ENCODE measurements around the gene AARS1.
"Not testable (repeated sequence)": the region's sequence is repeated elsewhere in the genome, so short reads cannot be mapped to it uniquely, and the experiment has no call there.

Gene AARS1

DNA sequence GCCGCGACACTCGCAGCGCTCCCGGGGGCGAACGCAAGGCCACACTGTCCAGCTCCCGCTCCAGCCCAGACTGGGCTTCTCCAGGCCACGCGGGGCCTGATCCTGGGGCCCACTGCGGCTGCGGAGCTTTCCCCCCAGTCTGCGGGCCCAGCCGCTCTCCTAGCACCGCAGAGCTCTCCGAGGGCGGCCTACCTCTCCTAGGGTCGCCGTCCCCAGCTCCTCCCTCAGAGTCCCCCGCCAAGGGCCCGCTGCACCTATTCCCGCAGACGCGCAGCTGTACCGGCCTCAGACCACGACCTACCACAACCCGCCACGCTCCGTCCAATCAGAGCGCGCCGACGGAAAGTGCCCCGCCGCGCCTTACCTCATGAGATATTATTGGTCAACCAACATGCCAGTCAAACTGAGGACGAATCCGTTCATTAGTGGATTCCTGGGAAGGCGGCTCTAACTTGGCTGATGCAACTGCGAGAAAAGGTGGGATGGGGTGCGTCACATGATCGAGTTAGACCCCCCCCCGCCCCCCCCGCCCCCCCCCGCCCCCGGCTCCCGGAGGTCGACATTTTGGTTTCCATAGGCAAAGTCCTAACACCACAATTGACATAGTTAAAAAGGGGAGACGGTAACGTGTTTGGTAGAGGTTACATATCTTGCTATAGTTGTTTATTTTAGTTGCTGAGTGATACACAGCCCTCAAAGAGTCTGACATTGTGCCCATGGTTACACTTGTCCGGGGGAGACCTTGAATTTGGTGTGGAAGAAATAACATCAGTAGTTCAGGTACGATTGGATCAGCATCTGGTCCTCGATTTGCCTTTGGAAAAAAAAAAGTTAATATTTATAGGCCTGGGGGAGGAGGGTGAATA is at the start of gene AARS1:
TSS of gene AARS1 (minus strand) at position 278 of the 866 bp plus-strand sequence. CDS start 6,743 bp downstream, outside the sequence.
- DNase-seq (ENCODE audit: low spot score): peak; percentile 99

DNA sequence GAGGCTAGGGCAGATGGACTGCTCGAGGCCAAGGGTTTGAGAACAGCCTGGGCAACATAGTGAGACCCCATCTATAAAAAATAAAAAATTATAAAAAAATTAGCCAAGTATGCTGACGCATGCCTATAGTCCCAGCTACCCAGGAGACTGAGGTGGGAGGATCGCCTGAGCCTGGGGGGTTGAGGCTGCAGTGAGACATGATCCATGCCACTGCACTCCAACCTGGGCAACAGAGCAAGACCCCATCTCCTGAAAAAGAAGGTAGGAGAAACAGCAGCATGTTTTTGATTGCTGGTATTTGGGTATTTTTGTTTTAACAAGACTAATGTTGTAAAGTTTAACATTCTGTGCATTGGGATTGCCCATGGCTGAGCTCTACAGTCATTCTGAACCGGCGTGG is 48.5 kb upstream of the AARS1 start:
- DNase-seq (ENCODE audit: low spot score): no peak

DNA sequence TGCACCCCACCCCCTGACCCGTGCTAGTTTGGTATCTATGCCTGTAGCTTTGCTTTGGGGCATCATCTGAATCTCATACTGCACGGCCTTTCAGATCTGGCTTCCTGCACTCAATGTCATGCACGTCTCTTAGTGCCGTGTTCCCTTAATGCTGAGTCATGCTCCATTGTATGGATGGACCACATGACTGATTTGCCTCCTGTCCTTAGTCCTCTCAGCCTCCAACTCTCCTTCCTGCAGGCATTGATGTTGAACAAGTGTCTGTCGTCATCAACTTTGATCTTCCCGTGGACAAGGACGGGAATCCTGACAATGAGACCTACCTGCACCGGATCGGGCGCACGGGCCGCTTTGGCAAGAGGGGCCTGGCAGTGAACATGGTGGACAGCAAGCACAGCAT is 43.4 kb upstream of the AARS1 start:
- DNase-seq (ENCODE audit: low spot score): not testable (repeated sequence)

DNA sequence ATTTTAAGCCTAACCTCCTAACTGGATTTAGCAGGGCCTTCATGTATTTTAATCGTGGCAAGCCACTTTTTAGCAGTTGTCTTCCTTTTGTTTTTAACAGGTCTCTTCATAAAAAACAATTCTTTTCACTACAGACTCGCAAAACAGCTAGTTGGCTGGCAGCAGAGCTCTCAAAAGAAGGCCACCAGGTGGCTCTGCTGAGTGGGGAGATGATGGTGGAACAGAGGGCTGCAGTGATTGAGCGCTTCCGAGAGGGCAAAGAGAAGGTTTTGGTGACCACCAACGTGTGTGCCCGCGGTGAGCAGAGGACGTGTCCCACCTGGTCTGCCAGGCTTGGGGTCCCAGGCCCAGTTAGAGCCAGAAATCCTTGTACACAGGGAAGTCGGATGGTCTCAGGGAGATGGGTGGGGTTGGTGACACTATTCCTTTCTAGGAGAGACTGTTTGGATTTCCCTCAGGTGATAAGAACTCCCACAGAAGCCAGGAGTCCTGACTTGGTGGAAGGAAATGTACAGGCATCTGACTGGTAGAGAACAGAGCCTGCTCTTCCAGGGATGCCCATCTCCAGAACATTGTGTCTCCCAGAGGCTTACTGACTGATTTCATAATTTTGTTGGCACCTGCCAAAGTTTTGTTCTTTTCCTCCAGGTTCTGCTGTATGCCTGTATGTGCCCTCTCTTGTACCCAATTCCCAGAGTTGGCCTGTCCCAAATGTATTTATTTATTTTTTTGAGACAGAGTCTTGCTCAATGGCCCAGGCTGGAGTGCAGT is 42.5 kb upstream of the AARS1 start:
- DNase-seq (ENCODE audit: low spot score): peak; percentile 48

DNA sequence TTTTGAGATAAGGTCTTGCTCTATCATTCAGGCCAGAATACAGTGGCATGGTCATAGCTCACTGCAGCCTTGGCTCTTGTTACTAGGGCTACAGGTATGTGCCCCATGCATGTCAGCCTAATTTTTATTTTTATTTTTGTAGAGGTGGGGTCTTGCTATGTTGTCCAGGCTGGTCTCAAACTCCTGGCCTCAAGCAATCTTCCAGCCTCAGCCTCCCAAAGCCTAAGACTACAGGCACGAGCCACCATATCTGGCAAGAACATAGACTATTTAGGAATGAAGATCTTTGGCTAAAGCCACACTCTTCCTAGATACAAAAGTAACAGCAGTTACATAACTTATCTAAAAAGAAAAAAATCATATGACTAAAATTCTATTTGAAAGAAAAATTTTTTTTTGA is 41.8 kb upstream of the AARS1 start:
- no peak for DNase-seq (ENCODE audit: low spot score)

DNA sequence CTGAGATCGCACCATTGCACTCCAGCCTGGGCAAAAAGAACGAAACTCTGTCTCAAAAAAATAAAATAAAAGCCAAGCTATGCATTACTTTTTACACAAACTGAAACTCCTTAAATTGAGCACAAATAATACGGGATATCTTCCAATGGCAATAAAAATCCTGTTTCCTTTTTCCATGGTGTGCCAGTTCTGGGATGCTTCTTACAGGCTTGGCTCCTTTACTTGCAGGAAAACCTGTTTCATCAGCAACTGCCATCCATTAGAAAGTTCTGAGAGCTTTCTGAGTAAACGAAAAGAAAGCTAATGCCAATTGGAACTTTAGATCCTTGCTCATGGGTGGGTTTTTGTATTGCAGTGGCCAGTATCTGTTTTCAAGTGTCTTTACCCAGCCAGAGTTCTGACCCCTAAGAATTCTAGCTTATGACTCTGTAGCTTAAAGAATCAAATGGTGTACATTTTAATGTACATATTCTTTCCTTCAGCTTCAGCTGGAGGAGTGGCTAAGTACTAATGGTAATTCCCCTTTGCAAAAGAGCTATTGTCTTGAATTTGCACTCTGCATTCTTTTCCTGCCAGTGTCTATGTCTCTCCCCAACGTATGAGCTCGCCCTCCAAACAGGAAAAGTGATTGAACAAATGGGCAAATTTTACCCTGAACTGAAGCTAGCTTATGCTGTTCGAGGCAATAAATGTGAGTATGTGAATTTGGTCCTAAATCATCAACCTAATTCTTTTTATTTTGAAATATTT is 35.9 kb upstream of the AARS1 start:
- DNase-seq (ENCODE audit: low spot score): no peak

DNA sequence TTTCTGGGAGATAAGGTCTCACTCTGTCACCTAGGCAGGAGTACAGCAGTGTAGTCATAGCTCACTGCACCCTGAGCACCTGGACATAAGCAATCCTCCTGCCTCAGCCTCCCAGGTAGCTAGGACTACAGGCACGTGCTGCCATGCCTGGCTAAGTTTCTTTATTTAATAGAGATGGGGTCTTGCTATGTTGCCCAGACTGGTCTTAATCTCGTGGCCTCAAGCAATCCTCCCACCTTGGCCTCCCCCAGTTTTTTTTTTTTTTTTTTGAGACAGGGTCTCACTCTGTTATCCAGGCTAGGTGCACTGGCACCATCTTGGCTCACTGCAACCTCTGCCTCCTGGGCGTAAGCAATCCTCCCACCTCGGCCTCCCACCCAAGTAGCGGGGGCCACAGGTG is 30.8 kb upstream of the AARS1 start:
- DNase-seq (ENCODE audit: low spot score): no peak

DNA sequence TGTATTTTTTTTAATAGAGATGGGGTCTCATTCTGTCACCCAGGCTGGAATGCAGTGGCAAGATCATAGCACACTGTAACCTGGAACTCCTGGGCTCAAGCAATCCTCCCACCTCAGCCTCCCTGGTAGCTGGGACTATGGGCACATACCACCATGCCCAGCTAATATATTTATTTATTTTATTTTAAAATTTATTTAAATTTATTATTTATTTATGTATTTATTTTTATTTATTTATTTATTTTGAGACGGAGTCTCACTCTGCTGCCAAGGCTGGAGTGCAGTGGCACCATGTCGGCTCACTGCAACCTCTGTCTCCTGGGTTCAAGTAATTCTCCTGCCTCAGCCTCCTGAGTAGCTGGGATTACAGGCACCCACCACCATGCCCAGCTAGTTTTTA is 18.4 kb upstream of the AARS1 start:
- DNase-seq (ENCODE audit: low spot score): not testable (repeated sequence)

DNA sequence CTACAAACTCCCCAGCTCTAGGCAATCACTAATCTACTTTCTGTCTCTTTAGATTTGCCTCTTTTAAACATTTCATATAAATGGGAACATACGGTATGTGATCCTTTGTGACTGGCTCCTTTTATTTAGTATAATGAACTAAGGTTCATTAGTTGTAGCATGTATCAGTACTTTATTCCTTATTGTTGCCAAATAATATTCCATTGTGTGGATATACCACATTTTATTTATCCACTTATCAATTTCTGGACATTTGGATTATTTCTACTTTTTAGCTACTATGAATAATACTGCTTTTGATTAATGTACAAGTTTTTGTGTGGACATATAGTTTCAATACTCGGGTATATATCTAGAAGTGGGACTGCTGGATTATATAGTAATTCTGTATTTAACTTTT is 17.6 kb upstream of the AARS1 start:
- no peak for DNase-seq (ENCODE audit: low spot score)

DNA sequence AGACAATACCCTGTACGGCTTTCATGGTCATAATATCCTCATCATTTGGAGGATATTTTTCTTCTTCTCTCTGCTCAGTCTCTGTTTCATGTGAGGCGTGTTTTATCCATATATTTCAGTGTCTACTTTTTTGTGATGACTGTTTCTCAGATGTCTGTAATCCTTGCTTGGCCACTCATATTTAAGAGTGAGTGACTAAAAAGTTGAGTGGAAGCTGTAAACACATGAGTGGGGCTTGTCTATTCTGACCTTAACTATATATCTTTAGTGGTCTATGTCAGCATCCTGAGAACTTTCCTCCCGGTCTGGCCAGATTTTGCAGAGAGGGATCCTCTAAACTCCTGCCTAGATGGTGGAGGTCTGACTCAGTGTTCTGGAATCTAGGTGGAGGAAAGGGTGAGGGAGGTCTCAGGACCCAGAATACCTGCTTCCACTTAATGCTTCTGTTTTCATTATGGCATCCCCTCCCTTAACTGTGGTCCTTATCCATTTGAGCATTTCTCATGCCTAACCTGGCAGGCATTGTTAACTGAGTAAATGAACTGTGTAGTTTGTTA is 15.7 kb upstream of the AARS1 start:
- no peak for DNase-seq (ENCODE audit: low spot score)

DNA sequence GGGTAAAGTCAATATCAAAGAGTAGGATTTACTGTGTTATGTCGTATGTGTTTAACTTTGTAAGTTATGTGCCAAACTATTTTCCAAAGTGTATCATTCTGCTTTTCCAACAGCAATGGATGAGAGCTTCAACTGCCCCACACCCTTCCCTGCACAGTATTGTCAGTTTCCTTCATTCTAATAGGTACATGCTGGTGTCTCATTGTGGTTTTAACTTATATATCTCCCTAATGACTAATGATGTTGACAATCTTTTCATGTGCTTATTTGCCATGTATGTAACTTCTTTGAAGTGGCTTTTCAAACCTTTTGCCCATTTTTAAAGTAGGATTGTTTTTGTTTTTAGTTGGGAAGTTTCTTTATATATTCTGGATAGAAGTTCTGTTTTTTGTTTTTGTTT is 13.4 kb upstream of the AARS1 start:
- DNase-seq (ENCODE audit: low spot score): no peak

DNA sequence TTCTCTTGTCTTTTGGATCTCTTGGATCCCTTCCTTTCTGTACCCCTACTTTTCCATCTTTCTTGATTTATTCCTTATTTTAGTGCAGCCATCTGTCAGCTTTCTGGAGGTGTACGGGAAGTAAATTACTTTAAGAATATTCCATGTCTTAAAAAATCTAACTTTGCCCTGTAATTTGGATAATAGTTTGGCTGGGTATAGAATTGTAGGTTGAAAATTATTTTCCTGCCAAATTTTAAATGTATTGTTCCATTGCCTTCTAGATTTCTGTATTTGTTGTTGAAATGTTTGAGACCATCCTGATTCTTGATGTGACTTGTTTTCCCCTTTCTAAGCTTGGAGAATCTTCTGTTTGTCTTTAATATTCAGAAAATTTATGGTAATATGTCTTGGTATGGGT is 11.8 kb upstream of the AARS1 start:
- no peak for DNase-seq (ENCODE audit: low spot score)

DNA sequence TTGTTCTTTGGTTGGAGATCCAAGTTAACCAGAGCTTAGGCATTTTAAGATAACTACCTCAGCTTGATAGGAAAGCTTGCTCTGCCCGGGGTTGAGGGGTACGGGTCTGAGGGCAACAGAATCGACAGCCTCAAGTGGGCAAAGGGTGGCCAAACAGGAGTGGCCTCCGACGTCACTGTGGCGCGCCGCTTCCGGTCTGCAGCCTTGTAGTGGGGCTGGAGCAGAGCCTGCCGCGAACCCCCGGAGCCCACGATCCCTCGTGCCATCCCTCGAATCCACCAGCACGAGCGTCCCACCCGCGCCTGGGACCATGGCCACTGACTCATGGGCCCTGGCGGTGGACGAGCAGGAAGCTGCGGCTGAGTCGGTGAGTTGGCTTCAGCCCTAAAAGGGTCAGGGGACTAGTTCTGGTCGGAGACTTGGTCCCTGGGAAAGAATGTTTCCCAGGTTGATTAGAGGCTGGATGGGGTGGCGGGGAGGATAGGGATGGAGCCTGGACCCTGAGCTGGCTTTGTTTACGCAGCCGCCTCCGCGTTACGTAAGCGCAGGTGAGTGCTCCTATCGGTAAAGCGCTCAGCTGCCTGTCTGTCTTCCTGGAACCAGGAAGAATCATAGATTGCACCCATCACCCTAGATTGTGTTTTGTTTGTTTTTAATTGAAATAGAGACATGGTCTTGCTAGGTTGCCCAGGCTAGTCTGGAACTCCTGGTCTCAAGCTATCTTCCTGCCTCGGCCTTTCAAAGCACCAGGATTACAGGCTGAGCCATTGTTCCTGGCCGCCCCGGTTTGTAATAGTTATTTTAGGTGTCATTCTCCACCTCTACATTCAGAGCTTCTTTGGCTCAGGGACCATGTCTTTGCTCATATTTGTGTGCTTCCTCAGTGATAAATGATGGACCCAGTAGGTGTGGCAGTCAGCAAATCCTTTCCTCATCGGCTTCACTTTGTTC is 10.0 kb upstream of the AARS1 start, which contains the start of gene DDX19B:
TSS of gene DDX19B (plus strand) at position 199 of the 951 bp plus-strand sequence. CDS start at position 311, 112 bp downstream.
- DNase-seq (ENCODE audit: low spot score): peak; percentile 87

DNA sequence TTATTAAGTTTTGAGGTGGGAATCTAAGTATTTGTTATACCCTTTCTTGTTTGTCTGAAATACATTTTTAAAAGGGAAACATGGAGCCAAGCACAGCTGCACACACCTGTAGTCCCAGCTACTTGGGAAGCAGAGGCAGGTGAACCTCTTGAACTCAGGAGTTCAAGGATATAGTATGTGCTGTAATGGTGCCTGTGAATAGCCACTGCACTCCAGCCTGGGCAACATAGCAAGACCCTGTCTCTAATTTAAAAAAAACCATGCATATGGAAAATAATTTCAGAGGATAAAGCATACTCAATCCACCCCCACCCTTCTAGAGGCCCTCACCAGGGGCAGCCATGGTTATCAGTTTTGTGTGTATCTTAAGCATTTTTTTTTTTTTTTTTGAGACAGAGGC is 6.3 kb upstream of the AARS1 start:
- no peak for DNase-seq (ENCODE audit: low spot score)

DNA sequence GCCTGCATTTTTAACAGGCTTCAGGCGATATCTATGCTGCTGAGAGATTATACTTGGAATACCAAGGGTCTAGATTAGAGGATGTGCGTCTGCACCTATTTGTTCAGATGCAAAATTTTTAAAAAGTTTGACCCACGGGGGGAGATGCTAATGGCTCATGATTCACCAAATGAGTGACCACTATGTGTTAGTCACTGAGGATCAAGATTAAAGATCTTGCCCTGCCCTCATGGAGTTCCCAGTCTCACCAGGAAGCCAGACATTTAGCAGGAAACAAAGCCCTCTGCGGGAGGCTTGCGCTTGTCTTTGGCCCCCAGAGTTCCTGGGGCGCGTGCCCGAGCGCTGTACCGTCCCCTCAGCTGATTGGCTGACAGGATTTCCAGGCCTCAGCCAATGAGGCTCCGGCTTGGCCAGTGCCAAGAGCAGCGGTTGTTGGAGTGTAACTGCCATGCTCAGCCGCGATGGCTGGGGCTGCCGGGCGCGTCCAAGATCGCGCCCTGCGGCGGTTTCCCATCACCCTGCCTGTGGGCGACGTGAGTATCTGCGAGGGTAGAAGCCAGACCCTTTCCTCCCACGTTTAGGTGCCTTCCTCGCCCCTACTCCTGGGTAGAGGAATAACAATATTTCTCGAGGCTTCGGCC is 5.2 kb upstream of the AARS1 start:
- DNase-seq (ENCODE audit: low spot score): no peak

DNA sequence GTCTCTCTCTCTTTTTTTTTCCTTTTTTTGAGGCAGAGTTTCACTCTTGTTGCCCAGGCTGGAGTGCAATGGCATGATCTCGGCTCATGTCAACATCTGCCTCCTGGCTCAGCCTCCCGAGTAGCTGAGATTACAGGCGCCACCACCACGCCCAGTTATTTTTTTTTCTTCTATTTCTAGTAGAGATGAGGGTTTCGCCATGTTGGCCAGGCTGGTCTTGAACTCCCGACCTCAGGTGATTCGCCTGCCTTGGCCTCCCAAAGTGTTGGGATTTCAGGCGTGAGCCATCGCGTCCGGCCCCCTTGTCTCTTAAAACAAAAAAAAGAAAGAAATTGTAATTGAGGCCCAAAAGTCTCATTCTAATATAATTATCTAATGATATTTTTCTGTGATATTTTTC is 2.8 kb upstream of the AARS1 start:
- DNase-seq (ENCODE audit: low spot score): not testable (repeated sequence)

DNA sequence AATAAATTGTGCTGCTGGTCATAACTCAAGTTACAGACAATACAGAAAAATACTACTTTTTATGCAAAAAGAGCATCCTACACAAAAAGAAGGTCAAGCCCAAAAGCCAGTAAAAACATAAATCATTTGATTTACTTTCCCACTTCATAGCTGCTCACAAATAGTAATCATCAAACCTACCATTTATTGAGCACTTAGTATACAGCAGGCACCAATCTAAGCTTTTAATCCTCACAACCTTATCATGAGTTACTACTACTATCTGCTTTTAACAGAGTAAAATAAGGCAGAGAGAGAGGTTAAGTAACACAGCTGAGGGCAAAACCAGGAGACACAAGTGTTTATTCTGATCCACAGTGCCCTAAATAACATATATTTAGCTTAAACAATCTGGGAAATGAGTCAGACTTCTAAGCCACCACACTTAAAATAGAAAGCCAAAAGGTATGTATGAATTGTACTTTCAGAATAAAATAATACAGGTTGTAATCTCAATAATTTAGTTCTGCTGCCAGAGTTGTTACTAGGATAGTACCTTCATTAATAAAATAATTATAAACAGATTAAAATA is 1.7 kb upstream of the AARS1 start:
- no peak for DNase-seq (ENCODE audit: low spot score)

DNA sequence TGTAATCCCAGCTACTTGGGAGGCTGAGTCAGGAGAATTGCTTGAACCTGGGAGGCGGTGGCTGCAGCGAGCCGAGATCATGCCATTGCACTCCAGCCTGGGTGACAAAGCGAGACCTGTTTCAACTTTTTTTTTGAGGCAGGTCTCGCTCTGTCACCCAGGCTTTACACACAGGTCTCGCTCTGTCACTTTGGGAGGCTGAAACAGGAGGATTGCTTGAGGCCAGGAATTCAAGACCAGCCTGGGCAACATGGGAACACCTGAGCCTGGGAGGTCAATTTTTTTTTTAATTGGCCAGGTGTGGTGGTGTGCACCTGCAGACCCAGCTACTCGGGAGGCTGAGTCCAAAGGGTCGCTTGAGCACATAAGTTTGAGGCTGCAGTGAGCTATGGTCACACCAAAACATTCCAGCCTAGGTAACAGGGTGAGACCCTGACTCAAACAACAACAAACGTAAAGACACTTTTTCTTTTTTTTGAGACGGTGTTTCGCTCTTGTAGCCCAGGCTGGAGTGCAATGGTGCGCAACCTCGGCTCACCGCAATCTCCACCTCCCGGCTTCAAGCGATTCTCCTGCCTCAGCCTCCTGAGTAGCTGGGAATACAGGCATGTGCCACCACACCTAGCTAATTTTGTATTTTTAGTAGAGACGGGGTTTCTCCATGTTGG is 1.9 kb downstream of the AARS1 start:
- not testable (repeated sequence) for DNase-seq (ENCODE audit: low spot score)

DNA sequence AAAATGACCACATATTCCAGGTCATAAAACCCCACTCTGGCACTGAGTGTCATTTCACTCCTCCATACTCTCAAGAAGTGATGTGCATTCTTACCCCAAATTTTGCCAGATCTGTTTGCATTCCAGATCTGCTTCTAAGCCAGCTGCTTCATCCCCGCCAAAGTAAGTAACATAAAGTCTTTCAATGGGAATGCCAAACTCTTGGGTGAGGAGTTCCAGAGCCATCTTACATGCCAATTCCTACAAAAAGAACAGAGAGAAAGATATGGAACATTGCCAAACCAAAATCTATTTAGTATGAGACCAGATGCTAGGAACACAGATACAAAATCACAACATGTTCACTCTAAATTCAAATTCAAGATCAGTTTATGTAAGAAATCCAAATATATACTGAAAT is 12.9 kb downstream of the AARS1 start:
- DNase-seq (ENCODE audit: low spot score): no peak

Data from cerebellar cortex (tissue), 1 donor.